ENCODE results near the gene OASL. TPM values are rescaled to one million over a fixed set of nuclear protein-coding genes. Genes with fewer than 3 reads are reported as not detected.

Gene OASL
- total RNA-seq, 1 experiment from 2014 or later = not detected

DNA sequence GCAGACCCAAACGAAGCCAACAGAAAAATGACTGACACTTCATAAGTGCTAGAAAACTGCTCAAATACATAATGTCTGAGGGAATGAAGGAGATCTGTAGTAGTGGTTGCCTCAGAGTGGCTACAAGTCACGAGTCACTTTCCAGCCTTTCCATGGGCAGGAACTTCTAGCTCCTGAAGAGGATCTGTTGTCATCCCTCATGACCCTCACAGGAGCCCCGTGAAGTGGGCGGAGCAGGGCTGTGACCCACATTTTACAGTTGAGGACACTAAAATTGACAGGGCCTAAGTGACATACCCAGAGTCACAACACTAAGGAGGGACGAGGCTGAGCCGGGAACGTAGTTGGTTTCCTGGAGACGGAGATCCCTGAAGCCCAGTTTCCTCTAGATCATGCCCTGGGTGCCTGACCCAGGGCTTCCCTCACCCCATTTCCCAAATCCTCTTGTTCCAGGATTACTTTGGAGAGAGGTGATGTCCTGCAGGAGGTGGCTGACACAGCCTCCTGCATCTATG lies 47.8 kb upstream of the OASL start:
- H3K4me3 Mint-ChIP-seq = no peak overlapping the region
- no peaks in the 10 kb centered on the region for H3K9me3 ChIP-seq (ENCODE audit: control insufficient read depth, low read depth, low read length)
- H2BK5ac ChIP-seq (ENCODE audit: insufficient read length, low read length) = no peak overlapping the region

More for the DNA sequence above, 47.8 kb upstream of the OASL start:
- Histone ChIP-seq H4K5ac (ENCODE audit: insufficient read length, low read depth, low read length) (no peak overlapping the region), H2BK20ac (ENCODE audit: low read depth, low read length, poor library complexity, severe bottlenecking) (no peak overlapping the region), H2BK15ac (ENCODE audit: low read depth, low read length) (no peak overlapping the region), H3K4me2 (ENCODE audit: insufficient read depth, insufficient read length, low read length) (no peak overlapping the region), H4K20me1 (ENCODE audit: control insufficient read depth, insufficient read depth, insufficient read length) (no peaks in the 10 kb centered on the region), H3K9ac (ENCODE audit: extremely low read depth, insufficient read length, low read length) (no peak overlapping the region), H3K27me3 (ENCODE audit: insufficient read depth, low read length) (no peaks in the 10 kb centered on the region), H3K79me1 (ENCODE audit: insufficient read depth, low read depth, low read length, poor library complexity, severe bottlenecking) (no peaks in the 10 kb centered on the region), H2AFZ (ENCODE audit: low read length) (no peak overlapping the region), H3K56ac (ENCODE audit: insufficient read length, low read depth, low read length) (no peak overlapping the region), H2AK5ac (ENCODE audit: insufficient read length, low read length) (no peak overlapping the region), H3K4me1 (ENCODE audit: insufficient read depth, low read length) (no peaks in the 10 kb centered on the region), H3K27ac (ENCODE audit: insufficient read length, low read depth, low read length) (no peak overlapping the region), H3K18ac (ENCODE audit: insufficient read length, low read depth, low read length) (no peak overlapping the region), H3K23me2 (ENCODE audit: insufficient read length, low read depth, low read length, poor library complexity, severe bottlenecking) (no peaks in the 10 kb centered on the region), H3K79me2 (ENCODE audit: insufficient read depth, low read length) (no peaks in the 10 kb centered on the region), H4K8ac (replicated peaks; ENCODE audit: insufficient read length, low read depth, low read length) (no peak overlapping the region), H3K23ac (ENCODE audit: insufficient read length, low read depth, low read length) (no peak overlapping the region), H3K4ac (ENCODE audit: low read depth, low read length) (no peak overlapping the region), H3T11ph (ENCODE audit: low read length) (no peak overlapping the region), H2BK12ac (ENCODE audit: insufficient read length, low read depth, low read length) (no peak overlapping the region), H3K14ac (ENCODE audit: insufficient read depth, low read length) (no peak overlapping the region), H4K91ac (ENCODE audit: insufficient read length, low read depth, low read length) (no peak overlapping the region), H2BK120ac (ENCODE audit: low read depth, low read length, poor library complexity, severe bottlenecking) (no peak overlapping the region)
- Mint-ChIP-seq H3K36me3 (ENCODE audit: insufficient read depth in 1 of 3, low read depth in 3 of 3) (no peaks in the 10 kb centered on the region), H3K9me3 (no peaks in the 10 kb centered on the region), H3K4me1 (peaks cover 18 to 21% of the 10 kb centered on the region in 2 experiments), H3K27me3 (ENCODE audit: low read depth) (peaks cover 9% of the 10 kb centered on the region), H3K27ac (no peak overlapping the region)
- WGBS (ENCODE audit: extremely low coverage, insufficient read length, low lambda C conversion rate) = no CpG with 5 or more reads among the region's 8 CpGs
- no peak for TF ChIP-seq CTCF (conservative IDR thresholded peaks at IDR 0.05)
- DNase-seq = no peak

All from H9 (cell line).